GM03348 (cell line): ENCODE measurements around the gene RAB22A.
"Not testable (repeated sequence)": the region's sequence is repeated elsewhere in the genome, so short reads cannot be mapped to it uniquely, and the experiment has no call there.

Source experiments
- DNase-seq: peaks from one replicate; pipeline ENCODE4 v3.0.0; 2012; ENCODE audit warnings: low spot score

Gene RAB22A

DNA sequence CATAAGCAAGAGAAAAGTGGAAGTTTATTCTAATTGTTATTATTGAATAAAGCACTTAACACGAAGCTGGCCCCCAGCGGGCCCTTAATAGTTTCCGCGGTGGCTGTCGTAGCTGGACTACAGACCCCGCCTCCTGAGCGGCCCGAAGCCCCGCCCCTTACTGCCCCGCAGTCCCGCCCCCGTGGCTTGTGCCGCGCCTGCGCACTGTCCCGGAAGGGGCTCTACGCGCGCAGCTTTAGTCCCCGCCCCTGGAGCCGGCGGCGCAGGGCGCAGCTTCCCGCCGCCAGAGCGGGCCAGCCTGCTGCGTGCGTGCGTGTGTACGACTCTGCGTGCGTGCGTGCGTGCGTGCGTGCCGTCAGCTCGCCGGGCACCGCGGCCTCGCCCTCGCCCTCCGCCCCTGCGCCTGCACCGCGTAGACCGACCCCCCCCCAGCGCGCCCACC is 79.4 kb downstream of the RAB22A start, which contains the start of gene VAPB:
Gene VAPB (plus strand): TSS at position 348 of the 442 bp plus-strand sequence. CDS start 231 bp downstream, outside the sequence.
- DNase-seq = peak; percentile 99

- peak; percentile 81 for DNase-seq
These were observed 79.9 kb downstream of the RAB22A start for GRCh38 chr20:58389324-58389967.

DNA sequence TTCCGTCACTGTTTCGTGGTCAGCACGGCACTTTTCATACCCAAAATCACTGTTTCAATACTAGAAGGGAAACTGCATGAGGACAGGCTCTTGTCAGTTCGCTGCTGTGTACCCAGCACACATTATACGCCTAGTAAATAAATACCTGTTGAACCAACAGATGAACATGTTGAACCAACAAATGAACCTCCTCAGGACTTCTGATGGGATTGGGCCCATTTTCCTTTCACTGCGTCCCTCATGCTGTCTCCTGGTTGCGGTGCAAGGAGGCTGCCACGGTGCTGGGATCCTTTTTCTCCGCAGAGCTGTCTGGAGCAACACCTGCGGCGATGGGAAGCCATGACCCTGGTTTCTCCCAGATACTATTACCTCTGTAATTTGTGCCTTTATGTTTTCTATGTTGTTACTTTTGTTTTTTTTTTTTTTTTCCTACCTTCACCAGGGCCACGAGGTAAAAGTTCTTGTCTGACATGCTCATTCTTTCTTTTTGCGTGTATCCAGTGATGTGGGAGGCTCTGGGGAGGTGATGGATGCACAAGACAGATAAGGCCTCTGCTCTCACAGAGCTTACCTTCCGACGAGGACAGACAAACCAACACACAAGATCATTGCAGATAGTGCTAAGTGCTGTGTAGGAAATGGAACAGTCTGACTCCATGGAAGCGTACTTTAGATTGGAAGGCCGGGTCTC is 80.6 kb downstream of the RAB22A start:
- DNase-seq = no peak

DNA sequence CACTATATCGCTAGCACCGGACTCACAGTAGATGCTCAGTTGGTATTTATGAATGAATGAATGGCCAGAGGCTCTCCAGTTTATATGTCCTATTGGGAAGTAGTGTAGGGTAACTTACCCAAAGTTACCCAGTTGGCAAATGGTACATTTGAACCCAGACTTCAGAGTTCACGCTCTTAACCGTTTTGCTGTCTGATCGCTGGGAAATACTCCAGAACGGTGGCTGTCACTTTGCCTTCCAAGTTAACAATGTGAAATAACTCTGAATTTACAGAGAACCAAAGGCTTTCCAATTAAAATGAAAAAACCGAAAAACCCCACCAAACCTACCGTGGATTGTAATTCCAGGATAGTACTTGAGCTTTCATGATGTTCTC is 81.1 kb downstream of the RAB22A start:
- no peak for DNase-seq

DNA sequence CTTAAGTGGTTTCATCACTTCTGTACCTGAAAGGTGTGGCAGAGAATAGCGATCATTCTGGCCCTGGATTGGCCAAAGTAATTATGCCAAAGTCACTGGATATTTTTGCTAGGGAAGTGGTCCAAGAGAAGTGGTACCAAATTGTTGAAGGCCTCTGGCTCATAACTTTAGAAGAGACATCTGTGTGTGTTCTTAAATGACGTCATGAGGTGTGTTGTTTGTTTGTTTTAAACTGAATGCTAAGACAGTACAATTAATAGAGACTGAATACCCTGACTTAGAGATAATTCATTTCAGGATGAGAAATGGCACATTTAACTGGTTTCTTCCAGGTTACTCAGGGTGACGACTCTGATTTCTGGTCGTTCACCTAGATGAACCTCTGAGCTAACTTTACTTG is 82.8 kb downstream of the RAB22A start:
- no peak for DNase-seq

- peak; percentile 55 for DNase-seq
These were observed 83.8 kb downstream of the RAB22A start for GRCh38 chr20:58393299-58393698.

- DNase-seq = no peak
These were observed 85.3 kb downstream of the RAB22A start for GRCh38 chr20:58394801-58395200.

DNA sequence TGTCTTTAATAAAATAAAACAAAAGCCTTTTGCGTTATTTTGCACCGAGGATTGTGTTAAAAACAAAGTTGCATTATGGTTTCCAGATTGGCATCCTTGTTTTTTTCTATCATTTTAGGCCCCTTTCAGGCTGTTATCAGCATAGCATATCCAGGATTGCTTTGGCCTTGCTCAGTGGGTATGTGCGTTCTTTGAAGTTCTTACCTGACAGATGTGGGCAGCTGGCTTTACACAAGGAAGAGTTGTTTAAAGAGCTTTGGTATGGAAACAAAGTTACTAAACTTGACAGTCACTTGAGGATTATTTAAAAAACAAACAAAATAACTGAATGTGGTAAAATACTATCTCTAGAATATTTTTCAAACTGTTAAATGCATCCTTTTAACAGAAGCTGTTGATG is 86.1 kb downstream of the RAB22A start:
- DNase-seq = no peak

DNA sequence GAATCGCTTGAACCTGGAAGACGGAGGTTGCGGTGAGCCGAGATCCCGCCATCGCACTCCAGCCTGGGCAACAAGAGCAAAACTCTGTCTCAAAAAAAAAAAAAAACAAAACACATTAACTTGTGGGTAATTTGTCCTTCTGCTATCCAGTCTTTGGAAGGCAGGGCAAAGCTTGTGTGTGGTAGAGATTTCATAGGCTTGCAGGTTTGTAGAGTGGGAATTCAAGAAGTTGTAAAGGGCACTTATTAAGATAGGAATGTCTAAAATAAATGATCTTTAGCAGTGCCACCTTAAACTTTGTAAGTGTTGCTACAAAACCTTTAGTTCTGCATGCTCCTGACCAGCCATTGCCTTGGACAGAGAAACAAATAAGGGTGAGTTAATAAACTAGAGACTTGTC is 87.9 kb downstream of the RAB22A start:
- DNase-seq = no peak

GRCh38 chr20:58398254-58398653 is 88.7 kb downstream of the RAB22A start:
- no peak for DNase-seq

- no peak for DNase-seq
These were observed 90.4 kb downstream of the RAB22A start for GRCh38 chr20:58399926-58400325.

- no peak for DNase-seq
These were observed 91.6 kb downstream of the RAB22A start for GRCh38 chr20:58401162-58401561.

- DNase-seq = no peak
These were observed 92.8 kb downstream of the RAB22A start for GRCh38 chr20:58402305-58402704.

GRCh38 chr20:58402827-58403226 is 93.3 kb downstream of the RAB22A start:
- DNase-seq = no peak

DNA sequence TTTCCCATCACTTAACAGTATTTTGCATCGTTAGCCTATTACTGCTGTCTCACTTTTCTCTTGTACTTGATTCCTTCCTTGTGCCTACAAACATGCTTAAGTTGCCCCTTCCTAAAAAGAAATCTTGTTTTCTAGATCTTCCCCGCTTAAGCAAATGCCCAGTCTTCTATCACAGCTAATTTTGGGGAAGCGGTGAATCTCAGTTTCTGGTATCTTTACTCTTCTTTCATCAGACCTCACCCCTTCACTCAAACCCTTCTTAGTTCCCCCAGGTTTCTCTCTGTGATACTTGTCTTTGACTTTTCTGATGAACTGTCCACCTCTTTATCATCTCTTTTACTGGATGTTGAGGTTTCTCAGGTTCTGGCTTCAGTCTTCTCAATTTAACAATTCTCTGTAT is 93.8 kb downstream of the RAB22A start:
- no peak for DNase-seq

GRCh38 chr20:58405504-58406291 is 96.2 kb downstream of the RAB22A start:
- DNase-seq = no peak

- DNase-seq = no peak
These were observed 97.0 kb downstream of the RAB22A start for GRCh38 chr20:58406422-58407001.

DNA sequence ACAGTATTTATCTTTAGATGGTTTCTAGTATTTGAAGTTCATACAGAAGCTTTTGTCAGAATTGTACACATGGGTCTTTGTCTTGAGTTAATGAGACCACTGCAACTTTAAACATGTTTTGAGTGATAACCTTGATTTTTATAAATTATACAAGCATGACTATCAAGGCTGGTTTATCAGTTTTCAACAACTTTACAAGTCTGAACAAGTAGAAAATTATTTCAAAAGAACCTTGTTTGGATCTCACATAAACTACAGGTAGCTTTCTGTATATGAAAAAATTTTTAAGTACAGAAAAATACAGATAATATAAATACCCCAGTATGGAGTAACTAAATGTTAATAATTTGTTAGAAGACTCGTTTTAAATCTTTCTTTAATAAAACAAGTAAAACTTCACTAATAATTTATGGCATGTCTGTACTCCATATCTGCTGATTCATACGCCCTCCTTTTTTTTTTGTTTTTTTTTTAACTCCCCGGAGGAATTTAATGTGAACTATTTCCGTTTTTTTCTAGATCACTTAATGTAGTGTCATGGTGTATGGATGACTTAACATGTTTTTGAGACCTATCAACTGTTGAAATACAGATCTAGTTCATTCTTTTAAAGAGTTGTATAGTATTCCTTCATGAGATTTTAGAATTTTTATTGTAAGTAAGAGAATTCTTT is 97.8 kb downstream of the RAB22A start:
- no peak for DNase-seq

DNA sequence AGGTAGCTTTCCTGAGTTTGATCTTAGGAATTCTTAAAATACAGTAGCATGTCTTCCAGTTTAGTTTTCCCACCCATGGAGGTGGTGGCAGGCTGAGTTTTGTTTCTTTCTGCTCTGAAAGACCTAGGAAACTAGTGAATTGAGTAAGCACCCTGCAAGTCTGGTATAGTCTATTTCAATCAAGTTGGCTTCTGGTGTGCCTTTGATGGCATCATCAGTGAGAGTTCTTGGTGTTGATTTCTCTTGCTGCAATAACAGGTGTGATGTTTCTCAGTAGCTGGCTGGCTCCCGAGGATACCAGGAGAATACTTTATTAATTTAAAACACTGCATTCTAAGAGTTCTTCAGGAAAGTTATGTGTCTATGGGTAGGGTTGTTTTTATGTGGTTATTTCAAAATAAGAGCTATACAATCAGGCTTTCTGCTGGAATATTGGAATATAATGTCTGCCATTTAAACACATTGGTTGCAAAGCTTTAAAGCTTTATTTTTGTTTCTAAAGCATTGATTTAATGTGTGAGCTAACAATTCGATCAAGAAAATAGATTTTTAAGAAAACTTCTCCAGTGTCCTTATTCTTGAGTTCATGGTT is 98.5 kb downstream of the RAB22A start:
- DNase-seq = no peak

DNA sequence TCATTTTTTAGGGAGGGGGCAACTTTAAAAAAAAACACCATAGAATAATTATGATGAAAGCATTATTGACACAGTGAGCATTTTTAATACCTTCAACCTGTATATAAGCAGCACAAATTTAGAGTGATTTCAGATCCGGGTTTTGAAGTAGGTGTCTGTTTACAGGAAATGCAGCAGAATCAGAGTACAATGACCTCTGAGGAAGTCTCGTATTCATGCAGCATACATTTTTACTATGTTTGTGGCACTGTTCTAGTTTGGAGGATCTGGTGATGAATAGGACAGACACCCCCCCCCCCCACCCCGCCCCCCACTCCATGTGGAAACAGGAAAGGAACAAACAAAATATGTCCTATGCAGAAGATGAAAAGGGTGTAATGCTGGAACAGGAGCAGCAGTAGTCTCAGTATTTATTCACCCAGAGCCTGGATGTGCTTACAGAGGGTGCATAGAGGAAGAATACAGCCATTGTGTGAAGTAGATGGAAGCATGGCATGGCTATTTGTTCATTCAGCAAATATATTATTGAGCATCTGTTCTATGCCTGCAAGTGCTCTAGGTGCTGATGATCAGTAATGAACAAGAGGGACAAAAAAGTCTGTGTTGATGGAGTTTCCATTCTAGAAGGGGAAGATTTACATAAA is 99.2 kb downstream of the RAB22A start:
- DNase-seq = no peak

DNA sequence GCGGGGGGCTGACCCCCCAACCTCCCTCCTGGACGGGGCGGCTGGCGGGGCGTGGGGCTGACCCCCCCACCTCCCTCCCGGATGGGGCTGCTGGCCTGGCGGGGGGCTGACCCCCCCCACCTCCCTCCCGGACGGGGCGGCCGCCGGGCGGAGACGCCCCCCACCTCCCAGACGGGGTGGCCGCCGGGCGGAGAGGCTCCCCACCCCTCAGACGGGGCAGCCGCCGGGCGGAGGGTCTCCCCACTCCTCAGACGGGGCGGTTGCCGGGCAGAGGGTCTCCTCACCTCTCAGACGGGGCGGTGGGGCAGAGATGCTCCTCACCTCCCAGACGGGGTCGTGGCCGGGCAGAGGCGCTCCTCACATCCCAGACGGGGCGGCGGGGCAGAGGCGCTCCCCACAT is 104.7 kb downstream of the RAB22A start:
- DNase-seq = not testable (repeated sequence)
